ENCODE data around the gene PRPF6.
"Not testable (repeated sequence)": the region's sequence is repeated elsewhere in the genome, so short reads cannot be mapped to it uniquely, and the experiment has no call there.

PRPF6 gene

GRCh38 chr20:63973636-63974401 lies 7.1 kb upstream of the PRPF6 start:
- DNase-seq (ENCODE audit: low read depth) = peak; percentile 66

GRCh38 chr20:63974402-63975200 lies 6.3 kb upstream of the PRPF6 start:
- no peak for DNase-seq (ENCODE audit: low read depth)

DNA sequence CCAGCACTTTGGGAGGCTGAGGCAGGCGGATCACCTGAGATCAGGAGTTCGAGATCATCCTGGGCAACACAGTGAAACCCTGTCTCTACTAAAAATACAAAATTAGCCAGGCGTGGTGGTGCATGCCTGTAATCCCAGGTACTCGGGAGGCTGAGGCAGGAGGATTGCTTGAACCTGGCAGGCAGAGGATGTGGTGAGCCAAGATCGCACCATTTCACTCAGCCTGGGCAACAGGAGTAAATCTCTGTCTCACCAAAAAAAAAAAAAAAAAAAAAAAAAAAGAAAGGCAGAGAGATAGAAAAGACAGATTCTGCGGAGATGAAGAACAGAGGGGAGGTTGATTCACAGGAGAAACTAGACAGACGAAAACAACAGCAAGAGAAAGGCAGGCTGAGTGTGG lies 4.4 kb upstream of the PRPF6 start:
- not testable (repeated sequence) for DNase-seq (ENCODE audit: low read depth)

GRCh38 chr20:63976980-63977738 lies 3.8 kb upstream of the PRPF6 start:
- DNase-seq (ENCODE audit: low read depth) = no peak

DNA sequence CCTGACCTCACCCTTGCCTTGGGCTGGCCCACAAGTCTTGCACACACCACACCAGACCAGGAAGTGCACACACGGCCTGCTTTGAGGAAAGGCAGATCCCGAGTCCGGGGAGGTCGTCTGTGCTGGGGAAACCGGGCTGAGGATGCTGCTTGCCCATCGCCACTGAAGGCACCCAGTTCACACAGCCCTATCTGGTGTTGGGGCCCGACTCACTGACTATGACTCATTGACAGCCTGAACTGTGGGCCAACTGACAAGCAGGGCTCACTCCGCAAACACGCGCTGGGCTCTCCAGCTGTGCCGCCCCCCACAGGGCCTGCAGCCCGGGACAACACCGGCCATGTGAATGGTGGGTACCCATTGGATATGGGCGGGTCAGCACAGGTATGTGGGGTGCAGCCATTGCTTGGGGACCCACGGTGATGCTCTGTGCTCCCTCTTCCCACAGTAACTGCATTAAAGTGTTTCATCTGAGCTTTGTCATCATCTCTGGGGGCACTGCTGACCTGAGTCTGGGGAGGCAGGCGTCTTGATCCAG lies 3.1 kb upstream of the PRPF6 start:
- DNase-seq (ENCODE audit: low read depth) = peak; percentile 33

- no peak for DNase-seq (ENCODE audit: low read depth)
These were observed 2.4 kb upstream of the PRPF6 start for GRCh38 chr20:63978319-63979228.

GRCh38 chr20:63979229-63979556 lies 1.7 kb upstream of the PRPF6 start:
- DNase-seq (ENCODE audit: low read depth) = no peak

- DNase-seq (ENCODE audit: low read depth) = no peak
These were observed 1.2 kb upstream of the PRPF6 start, which contains the start of gene SAMD10 for GRCh38 chr20:63979557-63980316. Gene SAMD10 (minus strand): TSS chr20:63979642. CDS start chr20:63979467, 175 bp downstream.

GRCh38 chr20:63980317-63980805 lies 571 bp upstream of the PRPF6 start:
- DNase-seq (ENCODE audit: low read depth) = no peak

DNA sequence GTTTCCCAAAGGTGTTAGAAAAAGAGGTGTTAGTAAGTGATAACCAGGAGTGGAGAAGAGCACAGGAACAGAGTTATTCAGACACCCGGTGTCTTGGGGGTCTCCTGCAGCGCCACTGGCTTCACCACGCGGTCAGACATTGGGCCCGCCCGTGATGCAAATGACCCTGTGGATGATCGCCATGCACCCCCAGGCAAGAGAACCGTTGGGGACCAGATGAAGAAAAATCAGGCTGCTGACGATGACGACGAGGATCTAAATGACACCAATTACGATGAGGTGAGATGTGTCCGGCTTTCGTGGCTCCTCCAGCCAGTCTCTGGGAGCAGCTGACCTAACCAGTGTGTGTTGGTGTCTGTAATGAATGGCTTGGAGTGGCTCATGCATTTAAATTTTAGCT lies 2.0 kb downstream of the PRPF6 start:
- no peak for DNase-seq (ENCODE audit: low read depth)

DNA sequence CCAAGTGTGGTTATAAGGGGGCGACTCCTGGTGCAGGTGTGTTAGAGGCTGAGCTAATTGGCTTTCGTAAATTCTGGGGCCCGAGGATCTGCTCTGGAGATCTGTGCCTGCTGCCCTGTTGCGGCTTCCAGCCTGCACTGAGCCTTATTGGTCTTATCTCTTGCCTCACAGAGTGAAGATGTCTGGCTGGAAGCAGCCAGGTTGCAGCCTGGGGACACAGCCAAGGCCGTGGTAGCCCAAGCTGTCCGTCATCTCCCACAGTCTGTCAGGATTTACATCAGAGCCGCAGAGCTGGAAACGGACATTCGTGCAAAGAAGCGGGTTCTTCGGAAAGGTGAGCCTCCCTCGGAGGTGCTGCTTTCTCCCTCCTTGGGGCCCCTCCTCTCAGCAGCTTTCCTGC lies 20.0 kb downstream of the PRPF6 start:
- no peak for DNase-seq (ENCODE audit: low read depth)

DNA sequence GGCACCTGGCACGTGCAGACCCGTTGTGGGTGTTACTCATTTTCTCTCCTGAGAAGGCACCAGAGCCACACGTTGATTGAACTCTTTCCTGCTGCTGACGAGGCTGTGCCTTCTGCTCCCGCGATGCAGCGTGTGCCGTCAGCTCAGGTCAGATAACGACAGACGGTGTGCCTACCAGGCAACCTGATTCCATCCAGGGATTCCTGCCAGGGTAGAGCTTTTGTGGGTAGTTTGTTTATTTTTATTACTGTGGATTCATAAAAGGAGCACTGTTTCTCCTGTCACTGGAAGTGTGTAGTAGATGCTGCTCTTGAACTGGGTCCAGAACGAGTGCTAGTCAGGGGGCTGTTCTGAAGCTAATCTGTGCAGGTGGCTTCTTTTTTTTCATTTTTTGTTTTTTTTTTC lies 20.7 kb downstream of the PRPF6 start:
- DNase-seq (ENCODE audit: low read depth) = no peak

DNA sequence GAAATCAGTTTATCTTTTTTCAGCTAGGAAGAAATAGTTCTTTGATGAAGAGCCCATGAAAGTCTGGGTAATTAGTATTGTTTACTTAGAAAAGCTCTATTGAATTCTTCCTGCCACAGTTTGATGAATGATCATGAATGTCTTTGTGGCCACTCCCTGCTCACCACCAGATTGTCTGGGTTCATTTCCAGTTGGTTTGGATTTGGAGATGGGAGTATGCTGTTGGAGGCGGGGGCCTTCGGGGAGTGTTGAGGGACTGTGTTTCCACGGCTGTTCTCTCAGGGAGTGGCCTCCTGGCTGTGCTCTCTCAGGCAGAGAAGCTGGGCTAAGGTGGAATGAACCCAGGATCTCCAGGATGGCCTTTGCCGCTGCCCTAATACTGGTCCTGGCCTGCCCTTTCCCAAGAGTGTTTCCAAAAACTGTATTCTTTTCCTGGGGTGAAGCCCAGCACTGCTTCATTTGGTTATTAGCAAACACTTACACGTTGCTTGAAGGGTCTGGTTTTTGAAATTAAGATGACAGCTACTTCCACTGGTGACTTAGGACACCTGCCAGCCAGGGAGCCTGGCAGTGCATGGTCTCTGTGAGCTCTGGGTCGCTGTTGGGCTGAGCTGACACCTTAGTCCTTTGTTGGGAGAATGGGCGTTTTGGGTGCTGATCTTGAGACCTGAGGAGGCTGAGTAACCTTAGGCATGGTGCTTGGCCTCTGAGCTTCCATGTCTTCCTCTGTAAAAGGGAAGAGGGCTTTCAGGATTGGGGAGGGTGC lies 23.2 kb downstream of the PRPF6 start:
- no peak for DNase-seq (ENCODE audit: low read depth)

- no peak for DNase-seq (ENCODE audit: low read depth)
These were observed 24.5 kb downstream of the PRPF6 start for GRCh38 chr20:64005394-64005793.

DNA sequence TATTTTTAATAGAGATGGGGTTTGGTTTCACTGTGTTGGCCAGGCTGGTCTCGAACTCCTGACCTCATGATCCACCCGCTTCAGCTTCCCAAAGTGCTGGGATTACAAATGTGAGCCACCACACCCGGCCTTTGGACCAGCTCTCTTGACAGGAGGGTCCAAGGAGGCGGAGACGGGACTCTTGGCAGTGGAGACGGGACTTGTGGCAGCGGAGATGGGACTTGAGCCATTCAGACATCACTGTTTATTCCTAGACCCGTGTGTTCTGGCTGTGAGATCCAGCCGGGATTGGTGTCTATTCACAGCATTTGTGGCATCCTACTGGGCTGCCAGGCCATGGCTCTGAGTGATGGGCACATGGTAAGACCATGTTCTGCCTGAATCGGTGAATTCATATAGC lies 25.6 kb downstream of the PRPF6 start:
- no peak for DNase-seq (ENCODE audit: low read depth)

- DNase-seq (ENCODE audit: low read depth) = no peak
These were observed 26.0 kb downstream of the PRPF6 start for GRCh38 chr20:64006902-64007301.

GRCh38 chr20:64009811-64010387 lies 29.0 kb downstream of the PRPF6 start:
- no peak for DNase-seq (ENCODE audit: low read depth)

- DNase-seq (ENCODE audit: low read depth) = no peak
These were observed 29.8 kb downstream of the PRPF6 start for GRCh38 chr20:64010711-64011237.

DNA sequence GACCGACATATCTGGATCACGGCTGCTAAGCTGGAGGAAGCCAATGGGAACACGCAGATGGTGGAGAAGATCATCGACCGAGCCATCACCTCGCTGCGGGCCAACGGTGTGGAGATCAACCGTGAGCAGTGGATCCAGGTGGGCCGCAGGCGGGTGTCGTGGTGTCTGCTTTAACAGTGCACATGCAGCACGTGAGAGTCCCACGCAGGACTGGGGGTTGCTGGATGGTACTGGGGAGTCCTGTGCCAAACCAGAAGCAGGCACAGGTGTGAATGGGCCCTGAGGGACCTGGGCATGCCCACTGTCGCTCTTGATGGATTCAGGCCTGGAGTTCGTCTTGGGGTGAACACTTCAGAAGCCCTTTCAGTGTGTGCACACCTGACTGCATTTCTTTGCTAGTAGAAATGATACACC lies 30.4 kb downstream of the PRPF6 start:
- no peak for DNase-seq (ENCODE audit: low read depth)
